Parathyroid adenoma (tissue), 2 donors: ENCODE data around the gene CIRBP.

ENCODE experiments used
- H2AFZ ChIP-seq: fragments of 300-600 bp; sonication (generic); one replicate; pipeline ENCODE4 v1.7.0; 2017; ENCODE audit warnings: antibody characterized with exemption, mild to moderate bottlenecking
- H3K27ac ChIP-seq: fragments of 300-600 bp; sonication (generic); one replicate; pipeline ENCODE4 v1.7.0; 2017
- H3K27me3 ChIP-seq: fragments of 300-600 bp; sonication (generic); one replicate; pipeline ENCODE4 v1.7.0; 2017; ENCODE audit warnings: low read length; ENCODE audit not compliant: control insufficient read depth, insufficient read depth
- H3K36me3 ChIP-seq: fragments of 300-600 bp; sonication (generic); one replicate; pipeline ENCODE4 v1.7.0; 2017; ENCODE audit warnings: low read length; ENCODE audit not compliant: control insufficient read depth, insufficient read depth
- H3K4me1 ChIP-seq: fragments of 300-600 bp; sonication (generic); one replicate; pipeline ENCODE4 v1.7.0; 2017; ENCODE audit warnings: control low read depth
- H3K4me2 ChIP-seq: fragments of 300-600 bp; sonication (generic); one replicate; pipeline ENCODE4 v1.7.0; 2017; ENCODE audit warnings: low read length
- H3K4me3 ChIP-seq: fragments of 300-600 bp; sonication (generic); one replicate; pipeline ENCODE4 v1.7.0; 2017; ENCODE audit warnings: low read depth, low read length
- H3K79me2 ChIP-seq: fragments of 300-600 bp; sonication (generic); one replicate; pipeline ENCODE4 v1.7.0; 2017; ENCODE audit warnings: control low read depth
- H3K9ac ChIP-seq: fragments of 300-600 bp; sonication (generic); one replicate; pipeline ENCODE4 v1.7.0; 2017; ENCODE audit warnings: mild to moderate bottlenecking
- H3K9me3 ChIP-seq: fragments of 300-600 bp; sonication (generic); one replicate; pipeline ENCODE4 v1.7.0; 2017; ENCODE audit warnings: low read length; ENCODE audit not compliant: control insufficient read depth
- CTCF ChIP-seq: fragments of 300-600 bp; sonication (generic); IDR thresholded peaks from one replicate; pipeline ENCODE4 v1.7.0; 2017; ENCODE audit warnings: antibody characterized with exemption, mild to moderate bottlenecking
- donor health status: primary hyperparathyroidism.

The CIRBP gene

GRCh38 chr19:1227304-1228054, 41.7 kb upstream of the CIRBP start:
- H3K4me3 ChIP-seq: no peak overlapping the region
- no peak for TF ChIP-seq CTCF
- H3K27ac ChIP-seq: no peak overlapping the region
- no peaks in the 10 kb centered on the region for H3K9me3 ChIP-seq
- H3K4me2 ChIP-seq: no peak overlapping the region
- H2AFZ ChIP-seq: no peak overlapping the region
- peaks cover 15% of the 10 kb centered on the region for H3K79me2 ChIP-seq
- H3K36me3 ChIP-seq: no peaks in the 10 kb centered on the region
- peaks cover 5% of the 10 kb centered on the region for H3K4me1 ChIP-seq
- H3K27me3 ChIP-seq: no peaks in the 10 kb centered on the region
- H3K9ac ChIP-seq: no peak overlapping the region

GRCh38 chr19:1228161-1228957, 40.8 kb upstream of the CIRBP start:
- Histone ChIP-seq H3K4me2 (no peak overlapping the region), H3K79me2 (peaks cover 7% of the 10 kb centered on the region), H3K9me3 (no peaks in the 10 kb centered on the region), H3K4me1 (peaks cover 12% of the 10 kb centered on the region), H3K4me3 (no peak overlapping the region), H3K27me3 (no peaks in the 10 kb centered on the region), H2AFZ (no peak overlapping the region), H3K27ac (no peak overlapping the region), H3K36me3 (no peaks in the 10 kb centered on the region), H3K9ac (no peak overlapping the region)
- TF ChIP-seq CTCF: no peak

GRCh38 chr19:1229056-1229923, 39.8 kb upstream of the CIRBP start:
- Histone ChIP-seq H3K9me3 (no peaks in the 10 kb centered on the region), H3K4me3 (no peak overlapping the region), H3K27ac (no peak overlapping the region), H3K4me2 (no peak overlapping the region), H3K4me1 (peaks cover 15% of the 10 kb centered on the region), H3K27me3 (no peaks in the 10 kb centered on the region), H2AFZ (no peak overlapping the region), H3K9ac (no peak overlapping the region), H3K79me2 (peaks cover 3% of the 10 kb centered on the region), H3K36me3 (no peaks in the 10 kb centered on the region)
- no peak for TF ChIP-seq CTCF

GRCh38 chr19:1229924-1230782, 39.0 kb upstream of the CIRBP start:
- H3K4me3 ChIP-seq: no peak overlapping the region
- no peaks in the 10 kb centered on the region for H3K36me3 ChIP-seq
- H3K9me3 ChIP-seq: no peaks in the 10 kb centered on the region
- no peak overlapping the region for H2AFZ ChIP-seq
- H3K79me2 ChIP-seq: no peaks in the 10 kb centered on the region
- H3K27ac ChIP-seq: no peak overlapping the region
- no peak overlapping the region for H3K9ac ChIP-seq
- TF ChIP-seq CTCF: no peak
- H3K4me2 ChIP-seq: no peak overlapping the region
- peaks cover 15% of the 10 kb centered on the region for H3K4me1 ChIP-seq
- no peaks in the 10 kb centered on the region for H3K27me3 ChIP-seq
